GM20000 (cell line): Measurements from ENCODE around the gene NAGPA.
"Not testable (repeated sequence)": the region's sequence is repeated elsewhere in the genome, so short reads cannot be mapped to it uniquely, and the experiment has no call there.

Experiments used
- DNase-seq: peaks from one replicate; pipeline ENCODE4 v3.0.0; 2012; ENCODE audit warnings: low spot score
- TF ChIP-seq, protein P1 (sequence below): IDR thresholded peaks from 2 replicates; pipeline ENCODE4 v1.5.1; 2012; ENCODE audit warnings: mild to moderate bottlenecking, control low read depth; ENCODE audit errors: extremely low read depth, missing control alignments

The NAGPA gene

DNA sequence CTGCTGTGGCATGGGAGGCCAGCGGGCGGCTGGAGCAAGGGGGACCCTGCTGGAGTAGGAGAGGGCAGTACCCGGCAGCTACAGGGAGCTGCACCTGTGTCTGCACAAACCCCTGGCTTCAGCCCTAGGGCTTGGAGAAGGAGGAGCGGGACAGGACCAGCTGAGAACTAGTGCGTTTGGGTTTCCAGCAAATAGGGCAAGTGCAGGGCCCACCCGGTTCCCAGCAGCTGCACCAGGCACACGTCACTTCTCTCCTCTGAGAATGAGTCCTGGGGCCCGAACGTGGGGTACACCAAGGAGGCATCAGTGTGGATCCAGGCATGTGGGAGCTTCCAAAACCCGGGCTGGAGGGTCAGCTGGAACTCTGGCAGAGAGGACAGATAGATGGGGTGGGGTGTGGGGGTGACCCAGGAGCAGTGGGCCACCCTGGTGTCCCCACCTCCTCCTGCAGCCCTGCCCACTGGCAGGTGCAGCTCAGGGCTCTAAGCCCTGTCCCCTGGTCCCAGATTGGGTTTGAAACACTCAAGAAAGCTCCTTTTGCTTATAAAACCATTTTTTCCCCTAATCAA lies 26.4 kb upstream of the NAGPA start:
- TF ChIP-seq, protein P1, sequence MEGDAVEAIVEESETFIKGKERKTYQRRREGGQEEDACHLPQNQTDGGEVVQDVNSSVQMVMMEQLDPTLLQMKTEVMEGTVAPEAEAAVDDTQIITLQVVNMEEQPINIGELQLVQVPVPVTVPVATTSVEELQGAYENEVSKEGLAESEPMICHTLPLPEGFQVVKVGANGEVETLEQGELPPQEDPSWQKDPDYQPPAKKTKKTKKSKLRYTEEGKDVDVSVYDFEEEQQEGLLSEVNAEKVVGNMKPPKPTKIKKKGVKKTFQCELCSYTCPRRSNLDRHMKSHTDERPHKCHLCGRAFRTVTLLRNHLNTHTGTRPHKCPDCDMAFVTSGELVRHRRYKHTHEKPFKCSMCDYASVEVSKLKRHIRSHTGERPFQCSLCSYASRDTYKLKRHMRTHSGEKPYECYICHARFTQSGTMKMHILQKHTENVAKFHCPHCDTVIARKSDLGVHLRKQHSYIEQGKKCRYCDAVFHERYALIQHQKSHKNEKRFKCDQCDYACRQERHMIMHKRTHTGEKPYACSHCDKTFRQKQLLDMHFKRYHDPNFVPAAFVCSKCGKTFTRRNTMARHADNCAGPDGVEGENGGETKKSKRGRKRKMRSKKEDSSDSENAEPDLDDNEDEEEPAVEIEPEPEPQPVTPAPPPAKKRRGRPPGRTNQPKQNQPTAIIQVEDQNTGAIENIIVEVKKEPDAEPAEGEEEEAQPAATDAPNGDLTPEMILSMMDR, result no peak
- DNase-seq, result peak; percentile 2

DNA sequence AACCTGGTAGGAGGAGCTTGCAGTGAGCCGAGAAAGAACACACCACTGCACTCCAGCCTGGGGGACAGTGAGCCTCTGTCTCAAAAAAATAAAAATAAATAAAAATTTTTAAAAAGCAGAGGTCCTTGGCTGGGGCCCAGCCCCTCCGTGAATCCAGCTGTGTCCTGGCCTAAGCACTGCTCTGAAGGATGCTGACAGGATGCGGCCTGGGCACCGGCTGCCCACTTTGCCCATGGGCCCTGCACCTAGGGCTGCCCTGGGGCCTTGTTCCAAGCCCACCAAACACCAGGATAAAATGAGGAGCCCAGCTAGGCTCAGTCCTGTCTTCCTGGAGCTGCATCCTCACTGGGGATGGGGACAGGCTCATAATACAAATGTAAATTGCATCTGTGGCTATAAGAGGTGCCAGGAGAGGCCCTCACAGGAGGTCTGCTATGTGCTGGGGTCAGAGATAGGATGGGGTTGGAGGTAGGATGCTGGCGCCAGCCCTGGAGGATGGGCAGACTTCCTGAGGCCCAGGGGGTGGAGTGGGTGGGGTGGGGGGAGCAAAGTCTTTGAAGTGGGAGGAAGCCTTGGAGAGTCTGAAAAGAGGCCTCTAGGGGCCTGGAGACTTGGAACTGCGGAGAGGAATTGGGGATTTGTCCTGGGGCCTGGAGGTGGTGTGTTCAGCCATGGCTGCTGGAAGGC lies 25.8 kb upstream of the NAGPA start:
- TF ChIP-seq, protein P1, result no peak
- no peak for DNase-seq

DNA sequence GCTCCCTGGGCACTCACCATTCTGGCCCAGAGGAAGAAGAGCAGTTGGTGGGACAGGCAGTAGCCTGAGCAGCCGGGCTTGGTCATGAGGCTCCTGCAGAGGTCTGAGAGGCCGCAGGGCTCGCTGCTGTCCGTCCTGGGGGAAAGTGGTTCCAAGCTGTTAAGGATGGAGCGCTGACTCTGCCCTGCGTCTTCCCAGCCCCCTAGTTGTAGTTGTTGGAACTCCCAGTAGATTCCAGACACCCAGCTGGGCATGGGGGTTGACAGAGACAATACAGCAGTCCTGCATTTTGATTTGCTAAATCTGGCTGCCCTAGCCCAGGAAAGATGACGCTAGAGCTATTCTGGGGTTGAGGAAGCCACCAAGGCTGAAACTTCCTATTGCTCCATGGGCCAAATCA lies 24.7 kb upstream of the NAGPA start:
- DNase-seq, result peak; percentile 1
- TF ChIP-seq, protein P1, result no peak

DNA sequence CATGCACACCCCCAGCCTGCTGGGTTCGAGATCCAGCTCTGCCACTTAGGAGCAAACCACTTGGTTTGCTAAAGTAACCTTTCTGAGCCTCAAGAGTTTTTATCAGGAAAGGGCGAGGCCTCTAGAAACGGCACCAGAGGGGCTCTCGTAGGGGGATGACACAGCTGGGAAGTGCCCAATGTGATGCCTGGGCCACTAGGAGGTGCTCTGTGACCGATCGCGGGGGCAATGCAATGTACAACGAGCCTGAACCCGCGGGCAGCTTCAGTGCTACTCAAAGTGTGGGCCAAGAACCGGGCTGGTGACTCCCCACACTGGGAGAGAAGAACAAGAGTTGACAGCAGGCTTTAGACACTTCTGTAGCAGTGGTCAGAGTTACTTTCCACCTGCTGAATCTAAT lies 22.6 kb upstream of the NAGPA start:
- TF ChIP-seq, protein P1, result peak; percentile 70
- DNase-seq, result peak; percentile 66

DNA sequence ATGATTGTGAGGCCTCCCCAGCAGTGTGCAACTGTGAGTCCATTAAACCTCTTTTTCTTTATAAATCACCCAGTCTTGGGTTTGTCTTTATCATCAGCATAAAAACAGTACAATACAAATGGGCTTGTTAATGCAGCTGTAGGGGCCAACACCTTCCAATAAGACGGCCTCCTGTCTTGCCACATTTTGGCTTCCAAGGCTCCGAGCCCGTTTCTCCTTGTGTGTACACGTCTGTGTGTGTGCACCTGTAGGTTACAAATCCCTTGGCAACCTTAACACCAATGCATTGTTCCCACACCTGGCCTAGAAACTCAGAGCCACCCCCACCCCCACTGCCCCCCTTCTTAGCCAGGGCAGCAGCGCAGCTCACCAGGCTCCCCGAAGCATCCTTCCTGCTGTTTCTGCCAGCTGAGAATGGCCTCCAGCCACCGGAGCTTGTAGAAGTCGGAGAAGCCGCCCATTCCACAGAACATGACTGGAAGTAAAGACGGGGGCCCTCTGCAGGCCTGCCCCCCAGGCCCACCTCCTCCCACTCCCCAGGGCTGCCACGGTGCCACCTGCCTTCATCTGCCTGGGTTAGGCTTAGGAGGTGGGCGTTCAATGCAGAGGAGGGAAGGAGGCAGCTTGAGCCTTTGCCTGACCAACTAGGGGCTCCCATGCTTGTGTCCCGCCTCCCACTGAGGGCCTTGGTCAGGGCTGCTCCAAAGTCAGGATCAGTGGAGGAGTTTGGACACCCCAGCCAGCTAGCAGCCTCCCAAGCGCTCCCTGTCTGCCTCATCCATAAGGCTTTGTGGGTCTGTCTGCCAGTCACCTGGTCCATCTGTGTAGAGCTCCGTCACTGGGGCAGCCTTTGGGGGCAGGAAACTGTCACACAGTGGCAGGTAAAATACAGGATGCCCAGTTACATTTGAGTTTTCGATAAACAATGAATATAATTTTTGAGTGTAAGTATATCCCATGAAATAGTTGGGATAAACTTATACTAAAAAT lies 21.4 kb upstream of the NAGPA start:
- no peak for DNase-seq
- TF ChIP-seq, protein P1, result no peak

DNA sequence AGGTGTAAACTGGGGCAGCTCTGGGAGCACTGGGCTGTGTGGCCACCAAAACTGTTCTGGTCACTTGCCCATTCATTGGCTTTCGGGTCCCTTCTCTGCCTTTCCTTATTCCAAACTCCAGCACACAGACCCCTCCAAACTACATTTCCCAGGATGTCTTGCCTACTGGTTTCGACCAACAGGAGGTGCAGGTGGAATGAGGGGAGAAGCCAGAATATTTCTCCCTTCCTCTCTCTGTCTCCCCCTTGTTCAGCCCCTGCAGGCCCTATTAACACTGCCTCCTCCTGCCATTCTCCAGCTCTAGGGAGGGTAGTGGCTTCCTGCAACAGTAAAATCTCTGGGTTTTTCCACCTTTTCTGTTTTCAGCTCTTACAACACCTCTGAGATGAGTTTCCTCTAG lies 13.2 kb upstream of the NAGPA start:
- DNase-seq, result no peak
- TF ChIP-seq, protein P1, result no peak

DNA sequence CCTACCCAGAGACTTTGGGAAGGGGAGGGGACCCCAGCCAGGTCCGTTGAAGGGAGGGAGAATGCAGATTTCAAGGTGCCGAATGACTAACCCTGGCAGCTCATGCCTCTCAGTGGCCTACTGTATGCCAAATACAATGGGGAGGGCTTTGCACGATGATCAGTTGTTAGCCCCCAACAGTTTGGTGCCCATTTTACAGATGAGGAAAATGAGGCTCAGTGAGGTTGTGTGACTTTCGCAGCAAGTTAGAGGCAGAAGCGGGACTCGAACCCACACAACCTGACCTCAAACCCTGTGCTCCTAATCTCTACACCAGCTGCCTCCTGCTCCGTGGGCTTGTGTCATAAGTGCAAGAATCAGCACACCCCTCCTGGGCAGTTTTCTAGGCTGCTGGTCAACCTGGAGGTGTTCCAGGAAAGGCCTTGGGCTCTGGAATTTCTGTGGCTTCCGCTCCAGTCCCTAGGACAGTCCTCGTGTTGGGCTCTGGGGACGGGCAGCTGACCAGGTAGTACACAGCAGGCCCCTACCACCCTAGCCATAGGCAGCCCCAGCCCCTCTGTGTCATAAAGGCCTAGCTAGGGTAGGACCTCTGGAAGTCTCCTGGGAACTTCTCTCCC lies 11.9 kb upstream of the NAGPA start:
- TF ChIP-seq, protein P1, result no peak
- no peak for DNase-seq

DNA sequence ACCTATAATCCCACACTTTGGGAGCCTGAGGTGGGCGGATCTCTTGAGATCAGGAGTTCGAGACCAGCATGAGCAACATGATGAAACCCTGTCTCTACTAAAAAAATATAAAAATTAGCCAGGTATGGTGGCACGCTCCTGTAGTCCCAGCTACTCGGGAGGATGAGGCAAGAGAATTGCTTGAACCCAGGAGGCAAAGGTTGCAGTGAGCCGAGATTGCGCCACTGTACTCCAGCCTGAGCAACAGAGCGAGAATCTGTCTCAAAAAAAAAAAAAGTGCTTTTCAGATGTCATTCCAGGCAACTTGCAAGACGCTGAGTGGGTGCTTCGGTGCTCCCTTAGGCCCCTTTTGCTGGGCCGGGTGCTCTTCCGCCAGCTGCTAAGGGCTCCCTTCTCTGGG lies 10.8 kb upstream of the NAGPA start:
- not testable (repeated sequence) for DNase-seq
